ENCODE results near the gene TEX38. TPM values are rescaled to one million over a fixed set of nuclear protein-coding genes. Genes with fewer than 3 reads are reported as not detected.

Gene TEX38
- polyA plus RNA-seq, 1 donor: 0.09 TPM

GRCh38 chr1:46721686-46722205 is 50.1 kb downstream of the TEX38 start:
- no CpG with 5 or more reads among the region's 3 CpGs for WGBS (ENCODE audit: insufficient coverage, low lambda C conversion rate)
- Histone ChIP-seq H3K4me3 (ENCODE audit: low read length) (no peak overlapping the region), H3K4me1 (ENCODE audit: control insufficient read depth, insufficient read depth, low read length) (peaks cover 18% of the 10 kb centered on the region), H3K36me3 (ENCODE audit: control insufficient read depth, insufficient read depth, low read length) (no peaks in the 10 kb centered on the region), H3K9me3 (ENCODE audit: control insufficient read depth, low read depth, low read length) (no peaks in the 10 kb centered on the region), H3K27me3 (ENCODE audit: control insufficient read depth, insufficient read depth, low read length) (no peaks in the 10 kb centered on the region), H3K27ac (ENCODE audit: low read length) (no peak overlapping the region)
- no peak for DNase-seq

Other genes starting within 250 kb of the TEX38 start
- not detected for gene DMBX1, start 182.0 kb upstream of the TEX38 start, polyA plus RNA-seq
- gene KNCN, start 120.2 kb upstream of the TEX38 start, polyA plus RNA-seq: 0.18 TPM
- gene MKNK1, start 67.6 kb upstream of the TEX38 start, polyA plus RNA-seq: 40.9 TPM
- 15.6 TPM for gene MOB3C, start 55.0 kb upstream of the TEX38 start, polyA plus RNA-seq
- gene ATPAF1, start 3.5 kb upstream of the TEX38 start, polyA plus RNA-seq: 48.9 TPM
- gene EFCAB14, start 47.3 kb downstream of the TEX38 start, polyA plus RNA-seq: 82.2 TPM
- 2.3 TPM for gene CYP4B1, start 127.2 kb downstream of the TEX38 start, polyA plus RNA-seq